Kidney (tissue), 14 donors: ENCODE measurements around the gene UNCX. TPM values are rescaled to one million over a fixed set of nuclear protein-coding genes. Genes with fewer than 3 reads are reported as not detected.

Experiments used
- DNase-seq, 5 donors: peaks; one replicate each; pipeline ENCODE4 v3.0.0-alpha.2; 2013 to 2020
- FAIRE-seq: peaks from 2 replicates; lab custom pipeline; 2012; peaks lifted over from hg19 to GRCh38; lab: Jason Lieb, UNC
- H3K27ac ChIP-seq, 2 donors: one replicate each; pipeline ENCODE4 v1.7.0; 2013; ENCODE audit warnings: low read depth in 2 of 2, low read length in 2 of 2, inconsistent platforms in 1 of 2
- H3K27me3 ChIP-seq: one replicate; pipeline ENCODE4 v1.7.1; 2013; ENCODE audit warnings: low read length, inconsistent platforms; ENCODE audit not compliant: control insufficient read depth, insufficient read depth
- H3K36me3 ChIP-seq, 3 donors: one replicate each; pipeline versions ENCODE4 v1.7.0 to v1.7.1; 2013; ENCODE audit warnings: low read length in 3 of 3, control low read depth in 1 of 3, inconsistent platforms in 1 of 3; ENCODE audit not compliant: insufficient read depth in 3 of 3, control insufficient read depth in 2 of 3
- H3K4me1 ChIP-seq, 3 donors: one replicate each; pipeline versions ENCODE4 v1.7.0 to v1.7.1; 2013; ENCODE audit warnings: low read length in 3 of 3, inconsistent platforms in 1 of 3, low read depth in 1 of 3; ENCODE audit not compliant: control insufficient read depth in 2 of 3, insufficient read depth in 2 of 3
- H3K4me3 ChIP-seq, 3 donors: one replicate each; pipeline versions ENCODE4 v1.7.0 to v1.8.1; 2013; ENCODE audit warnings: low read length in 3 of 3, control low read depth in 1 of 3, inconsistent platforms in 1 of 3
- H3K9ac ChIP-seq, 3 donors: one replicate each; pipeline versions ENCODE4 v1.7.0 to v1.7.1; 2013; ENCODE audit warnings: low read length in 3 of 3, control low read depth in 1 of 3, inconsistent platforms in 1 of 3
- H3K9me3 ChIP-seq, 3 donors: one replicate each; pipeline versions ENCODE4 v1.7.0 to v1.7.1; 2013; ENCODE audit warnings: low read length in 3 of 3, control low read depth in 1 of 3, inconsistent platforms in 1 of 3; ENCODE audit not compliant: control insufficient read depth in 2 of 3, insufficient read depth in 1 of 3
- CTCF ChIP-seq: IDR thresholded peaks from 3 replicates; pipeline ENCODE4 v1.5.1; 2012; ENCODE audit warnings: mild to moderate bottlenecking, moderate library complexity, borderline replicate concordance; ENCODE audit not compliant: insufficient read depth; ENCODE audit errors: extremely low read depth
- intact Hi-C: fragments of 100-400 bp; cut with DNase I; formaldehyde crosslinking; loops from one replicate; pipeline ENCODE4 v1.11.1; 2022
- polyA plus RNA-seq: library from polyadenylated mRNA; stranded (reverse); fragments of 350-450 nt; fragmentation: Illumina TruSeq; extraction: RNeasy Lipid Tissue Mini Kit (QIAGEN cat#74804); gene quantifications from one replicate; pipeline ENCODE4 v1.2.3, GENCODE V29; 2014; ENCODE audit warnings: low read depth, low replicate concordance; ENCODE audit not compliant: insufficient read depth
- total RNA-seq: library from RNA; stranded (reverse); fragmentation: NEBNext Ultra II Directional; extraction: Animal tissue kit (Norgen Biotek cat#: 25700); gene quantifications from one replicate; pipeline ENCODE4 v1.2.1, GENCODE V29; 2021
- donor health status: control.
- donor health status: control.
- donor health status: control.
- donor health status: control.
- donor health status: control.
- donor health status: DM: yes; HTN: yes; CAD: no.
- donor health status: Normal renal cell carcinoma (clear cell type).

UNCX gene
- total and polyA plus RNA-seq, 2 donors from 2014 or later = 1.4 to 2.0 TPM

- H3K4me1 ChIP-seq = no peaks in the 10 kb centered on the region
- no peak overlapping the region for H3K27ac ChIP-seq
- DNase-seq (peak; percentile 65 to 96 (median 94)), FAIRE-seq (no peak)
- peaks cover 35% of the 10 kb centered on the region for H3K27me3 ChIP-seq
- no peaks in the 10 kb centered on the region for H3K9me3 ChIP-seq
- H3K36me3 ChIP-seq = no peaks in the 10 kb centered on the region
- H3K9ac ChIP-seq = no peak overlapping the region
- intact Hi-C loops = no loop called here
- TF ChIP-seq CTCF = no peak
- H3K4me3 ChIP-seq = no peak overlapping the region
Observed at GRCh38 chr7:1243964-1244416, 11.3 kb downstream of the UNCX start.

GRCh38 chr7:1244700-1245523 is 12.2 kb downstream of the UNCX start:
- intact Hi-C loops = no loop called here
- Histone ChIP-seq H3K9ac (no peak overlapping the region), H3K4me3 (no peak overlapping the region), H3K27me3 (peaks cover 28% of the 10 kb centered on the region), H3K4me1 (no peaks in the 10 kb centered on the region), H3K27ac (no peak overlapping the region), H3K36me3 (no peaks in the 10 kb centered on the region), H3K9me3 (no peaks in the 10 kb centered on the region)
- FAIRE-seq (no peak), DNase-seq (peak; percentile 39 to 76 (median 60))
- no peak for TF ChIP-seq CTCF

GRCh38 chr7:1245524-1246050 is 12.9 kb downstream of the UNCX start:
- H3K36me3 ChIP-seq = no peaks in the 10 kb centered on the region
- no peak for TF ChIP-seq CTCF
- intact Hi-C loops = no loop called here
- H3K4me1 ChIP-seq = no peaks in the 10 kb centered on the region
- FAIRE-seq (no peak), DNase-seq (peak in 4 of 5 donors; percentile 31 to 41 (median 36))
- no peak overlapping the region for H3K27ac ChIP-seq
- no peak overlapping the region for H3K9ac ChIP-seq
- no peaks in the 10 kb centered on the region for H3K9me3 ChIP-seq
- no peak overlapping the region for H3K4me3 ChIP-seq
- H3K27me3 ChIP-seq = peaks cover 28% of the 10 kb centered on the region
